Superior temporal gyrus (tissue), 1 donor: Measurements from ENCODE around the gene CEP112.
"Not testable (repeated sequence)": the region's sequence is repeated elsewhere in the genome, so short reads cannot be mapped to it uniquely, and the experiment has no call there.

Experiments used
- DNase-seq: peaks from one replicate; pipeline ENCODE4 v3.0.0-alpha.2; 2016; ENCODE audit errors: extremely low spot score

Gene CEP112

DNA sequence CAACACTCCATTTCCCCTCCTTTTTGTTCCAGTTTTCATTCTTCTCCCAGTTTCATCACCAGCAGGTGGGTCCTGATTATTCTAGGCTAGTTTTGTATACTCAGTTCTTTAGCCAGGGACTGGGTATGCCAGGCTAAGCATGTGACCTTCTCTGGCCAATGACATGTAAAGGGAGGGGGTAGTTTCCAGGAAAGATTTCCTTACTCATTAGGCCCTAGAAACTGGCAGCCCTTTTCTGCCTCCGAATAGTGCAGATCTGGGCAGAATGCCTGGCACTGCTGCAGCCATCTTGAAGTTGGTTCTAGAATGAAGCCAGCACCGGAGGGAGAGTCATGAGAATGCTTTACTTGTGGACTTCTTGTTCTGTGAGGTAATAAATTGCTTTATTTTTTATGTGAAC lies 503.6 kb downstream of the CEP112 start:
- no peak for DNase-seq

DNA sequence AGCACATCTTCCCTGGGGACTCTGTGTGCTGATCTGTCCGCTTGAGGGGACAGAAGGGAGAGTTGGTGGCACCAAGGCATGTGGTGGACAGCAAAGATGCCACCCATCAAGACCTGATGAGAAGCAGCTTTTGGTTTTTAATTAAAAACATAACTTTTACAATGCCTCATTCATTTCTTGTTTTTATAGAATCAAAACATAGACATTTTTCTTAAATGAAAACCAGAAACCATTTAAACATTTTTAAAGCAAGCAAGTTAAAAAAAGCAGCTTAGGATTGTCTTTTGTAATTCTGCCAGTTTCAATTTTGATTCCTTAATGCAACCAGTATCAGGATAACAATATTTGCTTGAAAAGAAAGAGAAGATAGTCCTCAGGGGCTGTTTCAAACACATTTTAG lies 506.8 kb downstream of the CEP112 start:
- DNase-seq, result no peak

DNA sequence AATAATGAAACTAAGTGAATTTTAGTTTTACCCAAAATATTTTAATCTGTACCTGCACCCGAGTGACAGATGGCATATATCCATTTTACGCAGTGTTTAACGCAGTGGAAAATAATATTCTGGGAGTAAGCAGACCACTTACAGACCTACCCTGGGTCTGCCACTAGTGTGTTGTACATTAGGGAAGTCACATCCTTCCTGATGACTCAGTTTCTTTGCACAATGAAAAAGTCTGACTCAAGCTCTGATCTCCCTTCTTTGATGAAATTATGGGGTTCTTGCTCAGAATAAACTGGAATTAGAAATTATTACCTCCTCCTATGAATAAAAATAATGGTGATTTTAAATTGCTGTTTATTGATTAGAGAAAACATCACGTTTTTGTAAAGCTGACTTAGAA lies 507.3 kb downstream of the CEP112 start:
- no peak for DNase-seq

DNA sequence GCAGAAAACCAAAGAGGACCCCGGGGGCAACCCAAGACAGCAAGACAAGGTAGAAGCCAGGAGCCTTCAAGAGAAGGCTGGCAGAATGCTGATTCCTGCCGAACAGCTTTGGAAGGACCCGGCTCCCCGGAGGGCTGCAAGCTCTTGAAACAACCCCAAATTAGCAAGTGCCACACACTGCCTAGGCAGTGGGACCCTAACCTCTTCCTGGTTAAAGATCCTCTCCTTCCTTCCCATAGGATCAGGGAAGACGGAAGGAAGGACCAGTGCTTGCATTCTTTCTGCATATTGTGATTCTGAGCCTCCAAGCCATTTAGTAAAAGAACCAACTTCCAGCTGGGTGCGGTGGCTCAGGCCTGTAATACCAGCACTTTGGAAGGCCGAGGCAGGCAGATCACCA lies 508.5 kb downstream of the CEP112 start:
- DNase-seq, result no peak

DNA sequence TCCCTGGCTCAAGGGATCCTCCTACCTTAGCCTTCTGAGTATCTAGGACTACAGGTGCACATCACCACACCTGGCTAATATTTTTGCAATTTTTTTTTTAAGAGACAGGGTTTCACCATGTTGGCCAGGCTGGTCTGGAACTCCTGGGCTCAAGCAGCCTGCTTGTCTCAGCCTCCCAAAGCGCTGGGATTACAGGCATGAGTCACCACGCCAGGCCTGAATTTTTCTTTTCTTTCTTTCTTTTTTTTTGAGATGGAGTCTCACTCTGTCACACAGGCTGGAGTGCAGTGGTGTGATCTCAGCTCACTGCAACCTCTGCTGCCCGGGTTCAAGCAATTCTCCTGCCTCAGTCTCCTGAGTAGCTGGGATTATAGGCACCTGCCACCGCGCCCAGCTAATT lies 510.2 kb downstream of the CEP112 start:
- DNase-seq, result not testable (repeated sequence)

DNA sequence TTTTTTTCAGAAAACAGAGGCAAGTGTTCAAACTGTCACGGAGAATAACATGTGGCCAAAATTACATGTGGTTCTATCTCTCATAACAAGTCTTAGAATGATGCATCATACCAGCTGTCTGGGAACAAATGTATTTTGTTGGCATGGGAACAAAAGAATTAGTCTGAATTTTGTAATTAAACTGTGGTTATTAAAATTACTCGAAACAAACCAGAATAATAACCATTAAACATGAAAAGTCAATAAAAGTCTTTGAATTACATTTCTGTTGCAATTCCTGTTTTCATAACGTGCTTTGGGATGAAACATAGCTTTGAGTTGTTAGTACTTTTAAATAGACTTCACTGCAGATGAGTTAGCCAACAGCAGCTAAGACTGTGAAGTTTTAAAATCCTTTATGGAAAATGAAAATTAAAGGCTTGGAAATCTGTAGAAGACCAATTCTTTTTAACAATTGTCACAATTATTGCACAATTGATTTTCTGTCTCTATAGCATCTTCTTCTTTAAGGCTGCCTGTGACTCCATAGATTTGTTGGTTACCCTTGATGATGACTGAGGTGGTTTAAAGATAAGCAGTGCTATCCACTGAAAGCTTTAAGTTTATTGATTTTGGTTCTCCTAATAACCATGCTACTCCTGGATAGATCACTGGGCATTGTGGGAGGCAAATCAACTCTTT lies 512.6 kb downstream of the CEP112 start:
- peak; percentile 55 for DNase-seq

DNA sequence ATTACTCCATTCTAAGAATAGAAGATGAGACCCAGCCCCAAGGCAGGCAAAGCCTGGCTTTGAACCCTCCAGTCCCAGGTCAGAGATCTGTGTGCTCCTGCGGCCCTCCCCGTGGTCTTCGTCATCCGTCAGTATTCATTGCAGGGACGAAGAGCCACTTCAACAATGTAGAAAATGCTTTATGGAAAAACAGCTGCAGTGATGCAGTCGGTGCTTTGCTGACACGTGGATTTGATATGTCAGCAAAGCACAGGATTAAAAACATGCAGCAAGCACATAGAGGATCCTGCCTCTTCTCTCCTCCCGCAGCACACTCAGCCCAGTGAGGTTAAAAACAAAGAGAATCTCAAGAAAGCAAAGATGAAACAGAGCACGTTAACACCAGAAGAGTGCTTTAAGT lies 513.4 kb downstream of the CEP112 start:
- DNase-seq, result no peak

DNA sequence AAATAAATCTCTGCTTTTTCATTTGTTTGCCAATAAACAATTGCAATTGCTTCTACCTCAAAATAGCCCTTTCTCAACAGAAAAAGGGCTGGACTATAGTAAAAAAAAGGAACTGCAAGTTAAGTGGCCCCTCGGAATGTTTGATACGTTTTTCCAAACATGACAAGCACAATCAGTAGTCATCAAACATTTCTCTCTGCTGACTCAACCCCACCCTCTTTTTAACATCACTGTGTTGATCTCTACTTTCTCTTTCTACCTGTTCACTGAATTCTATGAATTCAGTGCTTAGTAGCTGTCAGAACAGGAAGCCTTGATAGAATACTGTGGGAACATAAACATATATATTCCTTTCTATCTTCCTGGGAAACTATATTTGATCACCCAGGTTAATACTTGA lies 514.0 kb downstream of the CEP112 start:
- DNase-seq, result no peak

DNA sequence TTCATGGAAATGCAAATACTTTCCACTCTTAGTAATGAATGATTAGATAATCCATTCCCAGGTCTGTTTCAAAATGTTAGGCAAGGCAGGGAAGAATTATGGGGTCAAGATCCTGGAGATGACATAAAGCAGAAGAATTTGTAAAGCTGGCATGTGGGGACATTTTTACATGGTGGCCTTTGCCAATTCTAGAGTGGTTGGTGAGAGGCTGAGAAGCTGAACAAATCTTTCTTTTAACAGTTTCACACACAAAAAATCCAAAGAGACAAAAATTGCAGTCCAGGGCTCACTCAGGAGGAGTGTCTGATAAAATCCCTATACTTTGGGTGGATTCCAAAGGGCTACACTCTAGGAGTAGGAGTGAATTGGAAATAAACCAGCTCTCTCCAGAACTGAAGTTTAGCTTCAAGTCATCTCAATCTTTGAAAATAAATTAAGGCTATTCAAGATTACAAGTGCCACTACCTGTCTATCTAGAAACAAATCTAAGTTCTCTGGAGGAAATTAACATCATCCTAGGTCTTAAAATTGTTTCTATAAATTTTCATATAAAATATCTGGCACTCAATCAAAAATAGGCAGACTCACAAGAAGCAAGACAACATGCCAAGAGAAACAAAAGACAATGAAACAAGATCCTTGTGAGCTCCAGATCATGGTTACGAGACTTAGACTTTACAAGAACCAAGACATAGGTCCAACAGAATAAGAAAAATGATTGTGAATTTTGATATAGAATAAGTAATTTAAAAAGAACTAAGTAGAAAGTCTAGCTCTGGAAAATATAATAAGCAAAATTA lies 517.5 kb downstream of the CEP112 start:
- no peak for DNase-seq

DNA sequence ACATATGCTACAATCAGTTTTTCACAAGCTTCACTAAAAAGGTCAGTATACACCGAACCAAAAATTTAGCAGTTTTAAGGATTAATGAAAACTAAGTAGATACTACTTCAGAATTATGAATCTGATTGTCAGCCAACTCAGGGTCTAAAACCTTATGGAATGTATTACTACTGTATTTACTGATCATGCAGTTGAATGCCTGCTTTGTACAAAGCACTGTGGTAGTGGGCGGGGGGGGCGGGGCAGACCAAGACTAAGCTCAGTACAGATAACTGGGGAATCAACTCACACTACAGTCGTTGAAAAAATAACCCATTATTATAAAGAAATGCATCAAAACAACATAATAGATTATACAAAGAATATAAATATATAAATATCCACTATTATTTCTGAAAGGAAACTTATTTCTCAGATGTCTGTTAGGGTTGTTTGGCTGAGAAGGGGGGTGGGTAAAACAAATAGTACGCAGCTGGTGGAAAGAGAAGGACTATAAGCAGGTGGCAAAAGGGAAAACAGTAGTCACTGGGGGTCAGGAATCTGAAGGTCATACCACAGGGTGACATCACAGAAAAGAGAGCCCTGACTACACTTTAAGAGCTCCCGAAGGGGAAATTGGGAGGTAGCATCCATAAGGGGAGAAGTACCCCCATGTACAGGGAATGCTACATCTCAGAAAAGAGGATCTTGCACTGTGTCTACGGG lies 521.1 kb downstream of the CEP112 start:
- no peak for DNase-seq

DNA sequence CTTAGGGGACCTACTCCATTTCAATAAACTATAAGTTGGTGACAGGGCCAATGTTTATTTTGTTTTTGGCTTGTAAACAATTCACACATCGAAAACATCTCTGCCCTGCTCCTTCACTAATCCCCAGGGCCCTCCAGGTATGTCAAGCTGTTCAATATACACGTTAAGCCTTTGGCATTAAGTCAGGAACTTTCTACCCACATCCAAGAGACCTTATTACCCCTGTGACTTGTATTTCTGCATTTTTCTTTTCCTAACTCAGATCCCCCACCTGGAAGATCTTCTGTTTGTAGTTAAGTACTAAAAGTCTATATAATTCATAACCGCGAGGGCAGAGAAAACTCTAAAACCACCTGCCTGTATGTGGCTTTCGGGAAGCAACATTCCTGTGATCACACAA lies 523.7 kb downstream of the CEP112 start:
- no peak for DNase-seq

DNA sequence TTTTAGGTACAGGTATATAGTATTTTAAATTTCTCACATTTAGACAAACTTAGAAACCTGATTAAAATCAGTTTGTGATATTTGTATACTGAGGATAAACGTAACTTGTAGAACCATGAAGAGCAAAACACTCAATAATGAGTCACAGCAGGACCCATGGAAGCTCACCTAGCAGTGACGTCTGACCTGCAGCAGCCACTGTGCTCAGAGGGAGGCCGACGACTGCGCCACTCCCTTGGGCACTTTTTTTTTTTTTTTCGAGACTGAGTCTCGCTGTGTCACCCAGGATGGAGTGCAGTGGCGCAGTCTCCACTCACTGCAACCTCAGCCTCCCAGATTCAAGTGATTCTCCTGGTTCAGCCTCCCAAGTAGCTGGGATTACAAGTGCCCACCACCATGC lies 524.3 kb downstream of the CEP112 start:
- no peak for DNase-seq

DNA sequence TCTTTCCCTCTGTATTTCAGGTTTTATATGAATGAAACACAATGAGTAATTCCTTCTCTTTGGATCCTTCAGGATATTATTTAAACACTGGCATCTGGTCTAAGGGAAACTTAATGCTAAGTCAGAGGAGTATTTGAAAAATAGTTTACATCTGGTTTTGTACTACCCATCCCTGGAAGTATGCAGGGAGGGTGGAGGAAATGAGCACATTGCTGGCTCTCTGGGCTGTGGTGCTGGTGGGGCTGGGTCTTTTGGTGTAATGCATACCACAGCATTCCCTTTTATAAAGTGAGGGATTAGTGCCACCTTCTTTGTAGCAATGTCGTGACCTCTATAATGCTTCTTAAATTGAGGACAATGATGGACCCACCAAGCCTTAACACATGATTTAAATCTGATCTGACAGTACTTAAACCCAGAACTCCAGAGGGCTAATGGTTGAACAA lies 525.0 kb downstream of the CEP112 start:
- DNase-seq, result no peak

DNA sequence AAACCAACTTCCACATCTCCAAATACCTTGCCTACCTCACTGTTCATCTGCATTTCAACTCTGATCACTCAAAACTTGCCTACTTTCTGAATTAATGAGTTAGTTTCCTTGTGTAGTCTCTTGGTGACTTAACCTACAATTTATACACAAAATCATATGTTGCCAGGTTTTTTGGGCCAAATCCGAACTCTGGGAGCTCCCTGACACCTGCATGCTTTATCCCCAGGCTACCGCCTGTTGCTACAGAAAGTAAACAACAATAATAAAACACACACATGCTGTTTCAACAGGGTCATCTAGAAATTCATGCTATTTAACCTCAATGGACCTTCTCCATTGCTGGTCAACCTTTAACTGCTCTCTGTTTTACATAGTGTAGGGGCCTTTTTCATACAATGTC lies 526.0 kb downstream of the CEP112 start:
- DNase-seq, result no peak

DNA sequence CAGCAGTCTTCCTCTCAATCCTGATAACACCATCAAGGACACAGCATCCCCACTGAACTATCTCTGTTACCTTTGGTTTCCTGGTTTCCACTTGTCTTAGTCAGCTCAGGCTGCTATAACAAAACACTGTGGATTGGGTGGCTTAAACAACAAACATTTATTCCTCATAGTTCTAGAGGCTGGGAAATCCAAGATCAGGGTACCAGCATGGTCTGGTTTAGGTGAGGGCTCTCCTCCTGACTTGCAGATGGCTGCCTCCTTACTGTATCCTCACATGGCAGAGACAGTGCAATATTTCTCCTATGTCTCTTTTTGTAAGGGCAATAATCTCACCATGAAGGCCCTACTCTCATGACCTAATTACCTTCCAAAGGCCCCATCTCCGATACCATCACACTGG lies 527.2 kb downstream of the CEP112 start:
- DNase-seq, result no peak

DNA sequence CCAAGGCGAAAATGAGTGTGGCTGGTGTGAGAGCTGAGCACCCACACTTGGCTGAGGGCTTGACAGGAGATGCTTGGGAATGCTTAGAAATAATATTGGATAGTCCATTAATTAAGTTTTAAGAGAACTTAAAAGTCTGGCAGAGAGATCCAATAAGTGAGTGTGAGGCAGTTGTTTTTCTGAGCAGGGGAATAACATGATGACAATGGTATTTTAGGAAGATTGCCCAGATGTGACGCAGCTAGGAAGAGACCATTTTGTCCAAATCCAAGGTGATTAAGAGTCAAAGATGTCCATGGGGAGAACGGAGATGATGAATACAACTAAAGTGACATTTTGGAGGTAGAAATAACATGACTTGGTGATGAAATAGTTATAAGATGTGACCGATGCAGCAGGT lies 527.7 kb downstream of the CEP112 start:
- DNase-seq, result no peak

DNA sequence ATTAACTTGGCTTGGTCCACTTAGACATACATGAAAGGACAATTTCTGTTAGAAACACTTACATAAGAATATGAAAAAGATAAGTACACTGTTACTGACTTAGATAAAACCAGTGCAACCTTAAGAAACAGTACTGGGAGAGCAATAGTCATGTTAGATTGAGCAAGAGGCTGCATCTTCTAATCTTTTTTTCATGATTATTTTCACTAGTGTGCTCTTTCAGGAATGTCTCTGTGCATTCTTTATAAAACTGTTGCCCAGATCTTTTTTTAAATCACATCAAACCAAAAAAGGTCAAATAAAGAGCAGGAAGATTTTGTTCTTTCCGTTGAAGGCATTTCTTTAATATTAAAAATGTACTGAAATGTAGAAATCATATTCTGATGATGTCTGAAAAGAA lies 529.7 kb downstream of the CEP112 start:
- no peak for DNase-seq

DNA sequence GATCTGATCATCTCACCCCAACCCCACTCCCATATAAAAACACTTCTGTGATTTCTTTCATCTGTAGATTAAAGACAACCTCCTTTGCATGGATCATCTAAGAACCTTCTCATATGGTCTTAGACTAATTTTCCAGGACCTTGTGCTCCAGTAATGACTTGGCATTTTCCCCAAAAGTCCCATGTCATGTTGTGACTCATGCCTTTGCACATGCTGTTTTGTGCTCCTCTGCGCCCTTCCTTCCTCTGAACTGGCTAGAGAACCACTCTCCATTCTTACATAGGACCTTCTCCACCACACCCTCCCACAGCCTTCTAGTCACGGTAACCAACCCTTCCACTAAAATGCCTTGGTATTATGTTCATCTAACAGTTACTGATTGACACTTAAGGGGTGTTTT lies 531.0 kb downstream of the CEP112 start:
- no peak for DNase-seq

DNA sequence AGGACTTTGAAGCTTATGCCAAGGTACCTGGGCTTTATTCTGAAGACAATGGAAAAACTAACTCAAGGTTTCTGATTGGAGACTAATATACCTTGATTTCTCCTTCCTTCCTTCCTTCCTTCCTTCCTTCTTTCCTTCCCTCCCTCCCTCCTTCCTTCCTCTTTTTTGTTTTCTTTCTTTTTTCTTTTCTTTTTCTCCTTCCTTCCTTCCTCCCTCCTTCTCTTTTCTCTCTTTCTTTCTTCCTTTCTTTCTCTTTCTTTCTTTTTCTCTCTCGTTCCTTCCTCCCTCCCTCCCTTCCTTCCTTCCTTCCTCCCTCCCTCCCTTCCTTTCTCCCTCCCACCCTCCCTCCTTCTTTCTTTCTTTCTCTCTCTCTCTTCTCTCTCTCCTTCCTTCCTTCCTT lies 531.9 kb downstream of the CEP112 start:
- no peak for DNase-seq

DNA sequence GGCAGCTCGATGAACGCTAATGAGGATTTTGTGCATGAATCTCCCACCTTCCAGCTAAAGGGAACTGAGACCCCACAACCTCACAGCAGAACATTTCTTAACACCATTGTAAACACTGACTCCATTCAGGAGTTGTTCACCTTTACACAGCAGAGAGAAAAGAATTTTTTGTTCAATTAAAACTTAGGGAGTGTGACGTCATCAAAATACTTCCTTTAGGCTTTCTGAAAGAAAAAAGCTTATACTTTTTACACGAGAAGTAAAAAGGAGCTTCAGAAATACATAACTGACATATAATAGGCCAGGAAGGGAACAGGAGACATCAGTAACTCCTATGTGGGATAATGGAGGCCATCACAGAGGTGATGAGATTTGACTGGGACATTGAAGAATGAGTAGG lies 532.4 kb downstream of the CEP112 start:
- no peak for DNase-seq

DNA sequence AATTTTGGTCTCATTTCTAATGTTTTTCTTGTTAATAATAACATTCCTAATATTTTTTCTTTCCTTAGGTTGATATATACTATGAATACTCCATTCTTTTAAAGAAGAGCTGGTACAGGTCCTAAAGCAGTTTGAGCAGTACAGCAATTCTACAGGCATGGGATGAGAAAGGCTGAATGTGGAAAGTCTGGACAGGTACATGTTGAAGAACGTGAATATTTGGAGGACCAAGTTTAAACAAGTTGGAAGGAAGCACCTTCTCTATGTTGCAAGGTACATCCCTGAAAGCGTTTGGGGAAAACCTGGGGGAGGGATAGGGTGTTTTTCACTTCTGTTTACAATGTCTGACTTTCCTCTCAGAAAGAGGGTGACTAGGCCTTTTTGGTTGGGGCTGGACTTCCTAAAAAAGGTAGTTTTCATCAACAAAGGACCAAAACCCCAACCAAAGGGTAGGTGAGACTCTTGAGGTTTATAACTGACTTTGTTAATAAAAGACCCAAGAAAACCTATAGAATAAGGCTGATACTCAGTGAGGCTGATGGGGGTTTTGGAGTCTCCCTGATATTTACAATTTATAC lies 534.6 kb downstream of the CEP112 start:
- DNase-seq, result no peak
